Neutrophil (primary cell): ENCODE measurements around the gene PGA3.
"Not testable (repeated sequence)": the region's sequence is repeated elsewhere in the genome, so short reads cannot be mapped to it uniquely, and the experiment has no call there.

Experiments used
- H3K27ac ChIP-seq: fragments of 200-600 bp; sonication (generic); 2 replicates; pipeline ENCODE4 v1.5.1; 2016; ENCODE audit warnings: mild to moderate bottlenecking, moderate library complexity
- H3K27me3 ChIP-seq: fragments of 200-600 bp; sonication (generic); 2 replicates; pipeline ENCODE4 v1.6.0; 2016; ENCODE audit warnings: mild to moderate bottlenecking
- H3K36me3 ChIP-seq: fragments of 200-600 bp; sonication (generic); 2 replicates; pipeline ENCODE4 v1.5.1; 2017
- H3K4me1 ChIP-seq, 2 experiments: fragments of 200-600 bp in 1 of 2; sonication (generic) in 1 of 2; 1 replicate in 1 of 2; 2 replicates in 1 of 2; pipeline versions ENCODE4 v1.5.1 to v1.6.1; 2013 to 2016; ENCODE audit warnings: low read depth in 1 of 2, low read length in 1 of 2, mild to moderate bottlenecking in 1 of 2, moderate library complexity in 1 of 2; ENCODE audit not compliant: control insufficient read depth in 1 of 2, insufficient read depth in 1 of 2
- H3K4me3 ChIP-seq, 2 experiments: fragments of 200-600 bp in 1 of 2; sonication (generic) in 1 of 2; 1 replicate in 1 of 2; 2 replicates in 1 of 2; pipeline ENCODE4 v1.5.1; 2013 to 2016; ENCODE audit warnings: low read depth in 1 of 2, low read length in 1 of 2, mild to moderate bottlenecking in 1 of 2, moderate library complexity in 1 of 2
- H3K9me3 ChIP-seq: fragments of 200-600 bp; sonication (generic); 2 replicates; pipeline ENCODE4 v1.5.1; 2016
- TF ChIP-seq, protein P1 (sequence below): fragments of 200-600 bp; sonication (generic); IDR thresholded peaks from 2 replicates; pipeline ENCODE4 v1.5.1; 2016; ENCODE audit warnings: antibody characterized with exemption

The PGA3 gene

DNA sequence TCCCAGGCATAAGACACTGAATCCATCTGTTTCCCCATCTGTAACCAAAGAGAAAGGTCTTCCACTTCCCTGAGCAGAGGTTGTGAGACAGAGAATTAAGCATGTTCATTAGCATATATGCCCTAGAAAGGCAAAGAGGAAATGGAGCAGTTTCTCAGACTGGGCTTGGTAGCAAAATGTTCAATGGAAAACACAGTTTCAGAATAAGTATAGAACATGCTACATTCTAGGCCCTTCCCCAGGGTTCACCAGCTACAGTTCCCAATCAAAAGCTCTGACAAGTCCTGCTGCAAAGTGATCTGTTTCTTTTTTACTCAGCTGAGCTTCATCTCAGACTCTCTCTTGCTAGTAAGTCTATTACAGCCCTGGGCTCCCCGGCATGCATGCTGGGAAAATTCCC, 49.0 kb downstream of the PGA3 start:
- not testable (repeated sequence) for H3K4me3 ChIP-seq, H3K9me3 ChIP-seq, H3K36me3 ChIP-seq, H3K27ac ChIP-seq, H3K27me3 ChIP-seq, H3K4me1 ChIP-seq

DNA sequence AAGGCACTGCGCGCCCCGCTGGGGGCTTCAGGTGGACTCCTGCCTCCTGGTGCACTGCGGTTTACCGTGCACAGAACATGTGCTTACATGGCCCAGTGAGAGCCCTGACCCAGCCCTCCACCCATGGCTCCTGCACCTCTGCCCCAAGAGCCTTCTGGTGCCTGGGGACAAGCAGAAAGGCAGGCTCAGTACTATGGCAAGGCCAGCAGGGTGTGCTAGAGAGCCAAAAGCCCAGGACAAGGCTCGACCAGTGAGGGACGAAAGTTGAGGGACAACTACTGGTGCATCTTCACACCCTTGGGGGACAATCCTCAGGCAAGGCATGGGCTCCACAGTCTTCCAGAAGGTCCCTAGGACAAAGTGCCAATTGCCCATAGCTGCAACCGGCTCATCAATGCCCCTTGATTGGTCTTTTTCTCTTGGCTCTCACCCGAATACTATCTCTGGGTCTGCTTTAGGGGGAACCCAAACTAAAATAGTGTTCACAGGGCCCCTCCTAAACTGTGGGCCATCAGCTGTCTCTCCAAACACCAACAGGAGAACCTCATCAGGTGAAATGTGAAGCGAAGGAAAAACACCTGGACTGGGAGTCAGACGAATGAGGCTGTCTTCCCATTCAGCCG, 51.2 kb downstream of the PGA3 start:
- TF ChIP-seq, protein P1, sequence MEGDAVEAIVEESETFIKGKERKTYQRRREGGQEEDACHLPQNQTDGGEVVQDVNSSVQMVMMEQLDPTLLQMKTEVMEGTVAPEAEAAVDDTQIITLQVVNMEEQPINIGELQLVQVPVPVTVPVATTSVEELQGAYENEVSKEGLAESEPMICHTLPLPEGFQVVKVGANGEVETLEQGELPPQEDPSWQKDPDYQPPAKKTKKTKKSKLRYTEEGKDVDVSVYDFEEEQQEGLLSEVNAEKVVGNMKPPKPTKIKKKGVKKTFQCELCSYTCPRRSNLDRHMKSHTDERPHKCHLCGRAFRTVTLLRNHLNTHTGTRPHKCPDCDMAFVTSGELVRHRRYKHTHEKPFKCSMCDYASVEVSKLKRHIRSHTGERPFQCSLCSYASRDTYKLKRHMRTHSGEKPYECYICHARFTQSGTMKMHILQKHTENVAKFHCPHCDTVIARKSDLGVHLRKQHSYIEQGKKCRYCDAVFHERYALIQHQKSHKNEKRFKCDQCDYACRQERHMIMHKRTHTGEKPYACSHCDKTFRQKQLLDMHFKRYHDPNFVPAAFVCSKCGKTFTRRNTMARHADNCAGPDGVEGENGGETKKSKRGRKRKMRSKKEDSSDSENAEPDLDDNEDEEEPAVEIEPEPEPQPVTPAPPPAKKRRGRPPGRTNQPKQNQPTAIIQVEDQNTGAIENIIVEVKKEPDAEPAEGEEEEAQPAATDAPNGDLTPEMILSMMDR = no peak
- Histone ChIP-seq H3K27me3 (no peaks in the 10 kb centered on the region), H3K36me3 (no peaks in the 10 kb centered on the region), H3K4me1 (no peaks in the 10 kb centered on the region), H3K9me3 (no peaks in the 10 kb centered on the region), H3K27ac (no peak overlapping the region), H3K4me3 (no peak overlapping the region)

DNA sequence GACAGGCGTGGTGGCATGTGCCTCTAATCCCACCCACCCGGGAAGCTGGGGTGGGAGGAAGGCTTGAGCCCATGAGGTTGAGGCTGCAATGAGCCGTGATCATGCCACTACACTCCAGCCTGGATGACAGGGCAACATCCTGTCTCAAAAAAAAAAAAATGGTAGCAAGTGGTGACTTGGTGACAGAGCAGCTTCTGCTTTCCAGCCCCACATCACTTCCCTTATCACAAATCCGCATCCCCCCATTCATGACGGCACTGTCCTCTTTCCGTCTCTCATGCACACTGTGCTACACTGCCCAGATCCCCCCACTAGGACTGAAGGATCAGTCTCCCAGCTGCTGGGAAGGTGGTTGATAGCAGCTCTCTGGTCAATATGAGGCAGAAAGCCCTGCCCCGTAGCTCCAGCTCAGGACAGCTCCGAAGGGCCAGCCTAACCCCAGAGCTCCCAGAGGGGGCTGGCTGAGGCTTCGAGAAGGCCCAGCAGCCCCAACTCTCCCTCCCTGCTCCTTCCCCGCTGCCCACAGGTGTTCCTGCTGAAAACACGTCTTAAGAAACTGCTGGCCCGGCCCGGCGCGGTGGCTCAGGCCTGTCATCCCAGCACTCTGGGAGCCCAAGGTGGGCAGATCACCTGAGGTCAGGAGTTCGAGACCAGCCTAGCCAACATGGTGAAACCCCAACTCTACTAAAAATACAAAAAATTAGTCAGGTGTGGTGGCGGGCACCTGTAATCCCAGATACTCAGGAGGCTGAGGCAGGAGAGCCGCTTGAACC, 53.6 kb downstream of the PGA3 start:
- H3K27me3 ChIP-seq = no peaks in the 10 kb centered on the region
- H3K9me3 ChIP-seq = no peaks in the 10 kb centered on the region
- H3K27ac ChIP-seq = no peak overlapping the region
- TF ChIP-seq, protein P1 = no peak
- no peaks in the 10 kb centered on the region for H3K36me3 ChIP-seq
- no peak overlapping the region for H3K4me3 ChIP-seq
- no peaks in the 10 kb centered on the region for H3K4me1 ChIP-seq

DNA sequence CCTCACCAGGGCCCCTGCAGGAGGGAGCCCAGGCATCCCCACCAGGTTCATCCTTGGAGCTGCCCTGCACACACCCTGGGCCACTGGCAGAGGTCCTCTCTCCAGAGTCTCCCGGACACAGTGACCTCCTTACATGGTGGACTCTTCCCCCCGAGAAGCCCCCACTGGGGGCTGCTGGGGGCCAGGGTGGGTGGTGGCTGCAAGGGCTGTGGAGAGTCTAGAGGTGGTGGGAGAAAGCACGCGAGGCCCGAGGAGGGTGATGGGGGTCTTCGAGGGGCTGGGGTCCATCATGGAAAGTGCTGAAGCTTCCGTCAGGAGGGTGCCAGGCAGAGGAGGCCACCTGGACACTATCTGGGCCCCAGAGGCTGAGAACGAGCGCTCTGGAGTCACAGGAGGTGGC, 55.2 kb downstream of the PGA3 start:
- Histone ChIP-seq H3K36me3 (no peaks in the 10 kb centered on the region), H3K9me3 (no peaks in the 10 kb centered on the region), H3K27me3 (no peaks in the 10 kb centered on the region), H3K27ac (no peak overlapping the region), H3K4me1 (no peaks in the 10 kb centered on the region), H3K4me3 (no peak overlapping the region)
- TF ChIP-seq, protein P1 = no peak

DNA sequence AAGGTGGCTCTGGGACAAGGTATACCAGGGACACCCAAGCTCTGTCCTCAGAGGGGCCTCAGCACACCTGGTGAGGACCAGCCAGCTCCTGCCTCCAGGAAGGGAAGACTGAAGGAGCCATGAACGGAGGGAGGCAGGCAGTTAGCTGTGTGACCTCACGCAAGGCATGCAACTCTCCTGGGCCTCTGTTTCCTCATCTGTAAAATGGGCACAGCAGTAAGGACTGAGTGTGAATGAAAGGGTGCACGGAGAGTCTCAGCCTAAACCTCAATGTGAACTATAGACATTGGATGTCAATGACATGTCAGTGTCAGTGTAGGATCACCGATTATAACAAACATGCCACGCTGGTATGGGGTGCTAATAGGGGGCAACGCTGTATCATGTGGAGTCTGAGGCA, 56.0 kb downstream of the PGA3 start:
- H3K36me3 ChIP-seq = no peaks in the 10 kb centered on the region
- no peaks in the 10 kb centered on the region for H3K9me3 ChIP-seq
- no peaks in the 10 kb centered on the region for H3K4me1 ChIP-seq
- TF ChIP-seq, protein P1 = no peak
- no peak overlapping the region for H3K27ac ChIP-seq
- H3K4me3 ChIP-seq = no peak overlapping the region
- H3K27me3 ChIP-seq = no peaks in the 10 kb centered on the region
